GM12864 (cell line): ENCODE measurements around the gene ACCSL.

ENCODE experiments used
- DNase-seq: peaks from one replicate; pipeline ENCODE4 v3.0.0-alpha.2; 2011; ENCODE audit warnings: low read depth
- H3K4me3 ChIP-seq: 2 replicates; pipeline ENCODE4 v1.5.1; 2011; ENCODE audit warnings: mild to moderate bottlenecking, low read depth, low read length, control low read depth
- TF ChIP-seq, protein P1 (sequence below): IDR thresholded peaks from 2 replicates; pipeline ENCODE4 v1.5.1; 2011; ENCODE audit warnings: low read depth, mild to moderate bottlenecking, moderate library complexity, low read length, control low read depth, inconsistent platforms; ENCODE audit errors: missing control alignments

Gene ACCSL

DNA sequence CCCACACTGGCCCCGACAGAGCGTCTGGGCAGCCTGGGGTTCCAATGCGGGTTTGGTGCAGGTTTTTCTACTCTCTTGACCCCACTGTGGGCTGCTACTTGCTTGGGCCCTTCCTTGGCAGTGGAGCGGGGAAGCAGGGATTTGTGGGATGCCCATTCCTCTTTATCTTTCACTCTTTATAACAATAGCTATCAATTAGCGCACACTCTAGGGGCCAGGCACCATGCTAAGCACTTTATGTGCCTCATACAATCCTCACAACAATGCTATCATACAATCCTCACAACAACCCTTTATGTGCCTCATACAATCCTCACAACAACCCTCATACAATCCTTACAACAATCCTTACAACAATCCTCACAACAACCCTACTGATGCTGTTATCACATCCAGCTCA lies 31.0 kb downstream of the ACCSL start:
- H3K4me3 ChIP-seq = no peak overlapping the region
- no peak for DNase-seq
- TF ChIP-seq, protein P1, sequence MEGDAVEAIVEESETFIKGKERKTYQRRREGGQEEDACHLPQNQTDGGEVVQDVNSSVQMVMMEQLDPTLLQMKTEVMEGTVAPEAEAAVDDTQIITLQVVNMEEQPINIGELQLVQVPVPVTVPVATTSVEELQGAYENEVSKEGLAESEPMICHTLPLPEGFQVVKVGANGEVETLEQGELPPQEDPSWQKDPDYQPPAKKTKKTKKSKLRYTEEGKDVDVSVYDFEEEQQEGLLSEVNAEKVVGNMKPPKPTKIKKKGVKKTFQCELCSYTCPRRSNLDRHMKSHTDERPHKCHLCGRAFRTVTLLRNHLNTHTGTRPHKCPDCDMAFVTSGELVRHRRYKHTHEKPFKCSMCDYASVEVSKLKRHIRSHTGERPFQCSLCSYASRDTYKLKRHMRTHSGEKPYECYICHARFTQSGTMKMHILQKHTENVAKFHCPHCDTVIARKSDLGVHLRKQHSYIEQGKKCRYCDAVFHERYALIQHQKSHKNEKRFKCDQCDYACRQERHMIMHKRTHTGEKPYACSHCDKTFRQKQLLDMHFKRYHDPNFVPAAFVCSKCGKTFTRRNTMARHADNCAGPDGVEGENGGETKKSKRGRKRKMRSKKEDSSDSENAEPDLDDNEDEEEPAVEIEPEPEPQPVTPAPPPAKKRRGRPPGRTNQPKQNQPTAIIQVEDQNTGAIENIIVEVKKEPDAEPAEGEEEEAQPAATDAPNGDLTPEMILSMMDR = no peak

DNA sequence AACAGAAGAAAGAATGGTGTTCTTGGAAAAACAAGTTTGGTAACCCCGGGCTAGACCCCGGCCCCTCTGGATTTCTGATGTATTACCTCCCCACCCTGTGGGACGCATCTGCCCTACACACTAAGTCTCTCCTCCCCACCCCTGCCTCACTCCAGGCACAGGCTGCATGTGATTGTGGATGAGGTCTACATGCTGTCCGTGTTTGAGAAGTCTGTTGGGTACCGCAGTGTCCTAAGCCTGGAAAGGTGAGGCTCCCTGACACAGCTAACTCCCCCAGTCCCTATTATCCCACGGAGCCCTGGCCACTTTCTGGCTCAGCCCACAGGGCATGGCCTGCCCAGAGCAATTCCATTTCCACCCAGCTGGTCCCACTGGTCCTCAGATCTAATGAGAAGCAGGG lies 31.6 kb downstream of the ACCSL start:
- TF ChIP-seq, protein P1 = no peak
- H3K4me3 ChIP-seq = no peak overlapping the region
- DNase-seq = no peak

DNA sequence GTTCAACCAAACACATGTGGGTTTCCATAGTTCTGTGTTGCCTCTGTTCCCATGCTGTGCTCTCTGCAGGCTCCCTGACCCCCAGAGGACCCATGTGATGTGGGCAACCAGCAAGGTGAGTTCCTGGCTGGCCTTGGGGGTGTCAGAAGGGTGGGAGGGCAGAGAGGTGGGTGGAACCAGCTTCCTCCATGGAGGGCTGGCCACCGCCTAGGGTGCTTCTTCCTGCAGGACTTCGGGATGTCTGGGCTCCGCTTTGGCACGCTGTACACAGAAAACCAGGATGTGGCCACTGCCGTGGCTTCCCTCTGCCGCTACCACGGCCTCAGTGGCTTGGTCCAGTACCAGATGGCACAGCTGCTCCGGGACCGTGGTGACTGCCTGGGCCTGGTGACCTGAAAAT lies 33.2 kb downstream of the ACCSL start:
- TF ChIP-seq, protein P1 = no peak
- no peak for DNase-seq
- H3K4me3 ChIP-seq = no peak overlapping the region

DNA sequence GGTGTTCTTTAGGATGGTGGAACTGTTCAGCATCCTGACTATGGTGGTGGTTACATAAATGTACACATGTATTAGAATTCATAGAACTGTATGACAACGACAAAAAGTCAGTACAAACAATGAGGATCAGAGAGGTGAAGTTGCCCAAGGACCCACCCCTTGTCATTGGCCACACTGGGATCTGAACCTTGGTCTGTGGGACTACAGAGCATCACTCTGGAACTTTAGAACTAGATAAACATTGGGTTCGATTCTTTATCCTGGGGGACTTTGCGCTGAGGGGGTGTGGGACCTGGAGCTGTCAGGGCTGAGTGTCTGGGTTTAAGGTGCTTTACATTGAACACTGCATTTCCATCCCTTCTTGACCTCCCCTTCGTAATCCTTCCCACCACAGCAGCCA lies 34.9 kb downstream of the ACCSL start:
- H3K4me3 ChIP-seq = no peak overlapping the region
- DNase-seq = no peak
- TF ChIP-seq, protein P1 = no peak

DNA sequence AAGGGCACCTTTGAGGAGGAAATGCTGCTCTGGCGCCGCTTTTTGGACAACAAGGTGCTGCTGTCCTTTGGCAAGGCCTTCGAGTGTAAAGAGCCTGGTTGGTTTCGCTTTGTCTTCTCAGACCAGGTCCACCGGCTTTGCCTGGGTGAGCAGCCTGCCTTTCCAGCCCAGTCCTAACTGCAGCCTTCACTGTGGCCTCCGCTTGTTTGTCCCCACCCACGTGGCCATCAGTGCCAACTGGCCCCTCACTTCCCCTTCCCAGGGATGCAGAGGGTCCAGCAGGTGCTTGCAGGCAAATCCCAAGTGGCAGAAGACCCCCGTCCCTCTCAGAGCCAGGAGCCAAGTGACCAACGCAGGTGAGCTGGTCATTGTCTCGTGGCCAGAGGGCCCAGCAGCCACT lies 35.7 kb downstream of the ACCSL start:
- no peak overlapping the region for H3K4me3 ChIP-seq
- no peak for DNase-seq
- TF ChIP-seq, protein P1 = no peak

DNA sequence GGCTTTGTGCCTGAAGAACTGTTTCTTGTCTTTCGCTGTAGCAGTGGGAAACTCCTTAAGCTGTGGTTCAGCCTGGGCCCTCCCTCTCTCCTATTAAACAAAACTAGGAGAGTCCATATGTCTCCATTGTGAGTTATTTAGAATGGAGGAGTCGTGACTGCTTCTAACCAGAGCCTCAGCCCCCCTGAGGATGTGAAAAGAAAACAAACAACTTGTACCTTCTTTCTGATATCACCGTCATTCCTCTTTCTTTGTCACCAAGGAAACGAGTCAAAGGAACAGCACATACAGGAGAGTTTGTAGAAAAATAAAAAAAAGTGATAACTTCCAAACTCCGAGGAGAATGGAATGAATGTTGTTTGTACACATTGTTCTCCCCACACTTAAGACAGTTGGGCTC lies 36.1 kb downstream of the ACCSL start:
- no peak for DNase-seq
- no peak overlapping the region for H3K4me3 ChIP-seq
- TF ChIP-seq, protein P1 = no peak

DNA sequence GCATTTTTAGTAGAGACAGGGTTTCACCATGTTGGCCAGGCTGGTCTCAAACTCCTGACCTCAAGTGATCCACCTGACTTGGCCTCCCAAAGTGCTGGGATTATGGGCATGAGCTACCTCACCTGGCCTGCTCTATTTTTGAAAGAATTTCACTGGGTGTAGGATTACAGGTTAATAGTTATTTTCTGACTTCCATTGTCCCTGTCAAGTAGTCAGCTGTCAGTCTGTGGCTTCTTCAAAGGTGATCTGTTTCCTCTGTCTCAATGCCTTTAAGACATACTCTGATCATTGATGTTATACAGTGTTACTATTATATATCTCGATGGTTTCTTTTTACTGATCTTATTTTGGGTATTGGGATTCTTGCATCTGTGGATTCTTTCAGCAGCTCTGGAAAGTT lies 37.5 kb downstream of the ACCSL start:
- TF ChIP-seq, protein P1 = no peak
- DNase-seq = no peak
- no peak overlapping the region for H3K4me3 ChIP-seq
